GM12878 (cell line): ENCODE data around the gene PFKFB3.

Source experiments
- BMI1 ChIP-seq: fragments of 450-650 bp; IDR thresholded peaks from 2 replicates; pipeline ENCODE4 v1.6.1; 2016; ENCODE audit warnings: mild to moderate bottlenecking, moderate library complexity, borderline replicate concordance
- EP300 ChIP-seq, 2 experiments: fragments of 150-350 bp in 1 of 2; IDR thresholded peaks; 2 replicates each; pipeline ENCODE4 v1.6.1; 2011 to 2012; ENCODE audit warnings: low read depth in 2 of 2, low read length in 2 of 2, borderline replicate concordance in 1 of 2, improper control_type of control experiment in 1 of 2, inconsistent platforms in 1 of 2; ENCODE audit not compliant: control insufficient read depth in 1 of 2
- FOXM1 ChIP-seq: IDR thresholded peaks from 2 replicates; pipeline ENCODE4 v1.6.1; 2012; ENCODE audit warnings: low read depth, mild to moderate bottlenecking, inconsistent platforms, low read length, moderate library complexity
- JUNB ChIP-seq: IDR thresholded peaks from 2 replicates; pipeline ENCODE4 v1.6.1; 2016; ENCODE audit warnings: antibody characterized with exemption, mild to moderate bottlenecking
- JUND ChIP-seq: IDR thresholded peaks from 2 replicates; pipeline ENCODE4 v1.6.1; 2012; ENCODE audit warnings: low read depth, mild to moderate bottlenecking, low read length, improper control_type of control experiment, moderate library complexity
- NFYB ChIP-seq: IDR thresholded peaks from 2 replicates; pipeline ENCODE4 v1.6.1; 2011; ENCODE audit warnings: low read depth, mild to moderate bottlenecking, low read length, improper control_type of control experiment, moderate library complexity; ENCODE audit not compliant: insufficient read depth
- POLR2A ChIP-seq: IDR thresholded peaks from 2 replicates; pipeline ENCODE4 v1.6.1; 2011; ENCODE audit warnings: low read depth, mild to moderate bottlenecking, low read length
- POLR2AphosphoS5 ChIP-seq: IDR thresholded peaks from 2 replicates; pipeline ENCODE4 v1.6.1; 2011; ENCODE audit warnings: mild to moderate bottlenecking, low read length, inconsistent platforms
- SPI1 ChIP-seq: IDR thresholded peaks from 2 replicates; pipeline ENCODE4 v1.6.1; 2011; ENCODE audit warnings: low read depth, mild to moderate bottlenecking, low read length, moderate library complexity, borderline replicate concordance; ENCODE audit not compliant: insufficient read depth
- ZNF384 ChIP-seq: IDR thresholded peaks from 2 replicates; pipeline ENCODE4 v1.6.1; 2012; ENCODE audit warnings: low read depth, mild to moderate bottlenecking, low read length, improper control_type of control experiment, borderline replicate concordance
- TF ChIP-seq, protein P1 (sequence below), 3 experiments: IDR thresholded peaks in 2 of 3; conservative IDR thresholded peaks in 1 of 3; 2 replicates each; pipeline ENCODE4 v1.5.1; 2011; ENCODE audit warnings: low read depth in 3 of 3, low read length in 3 of 3, mild to moderate bottlenecking in 3 of 3, control low read depth in 2 of 3, moderate library complexity in 2 of 3, inconsistent platforms in 1 of 3, mixed read lengths in 1 of 3; ENCODE audit not compliant: control insufficient read depth in 2 of 3, insufficient read depth in 1 of 3; ENCODE audit errors: extremely low read depth in 1 of 3
- TF ChIP-seq, protein P2 (sequence below): fragments of 450-650 bp; IDR thresholded peaks from 2 replicates; pipeline ENCODE4 v1.6.1; 2017; ENCODE audit warnings: mild to moderate bottlenecking

DNA sequence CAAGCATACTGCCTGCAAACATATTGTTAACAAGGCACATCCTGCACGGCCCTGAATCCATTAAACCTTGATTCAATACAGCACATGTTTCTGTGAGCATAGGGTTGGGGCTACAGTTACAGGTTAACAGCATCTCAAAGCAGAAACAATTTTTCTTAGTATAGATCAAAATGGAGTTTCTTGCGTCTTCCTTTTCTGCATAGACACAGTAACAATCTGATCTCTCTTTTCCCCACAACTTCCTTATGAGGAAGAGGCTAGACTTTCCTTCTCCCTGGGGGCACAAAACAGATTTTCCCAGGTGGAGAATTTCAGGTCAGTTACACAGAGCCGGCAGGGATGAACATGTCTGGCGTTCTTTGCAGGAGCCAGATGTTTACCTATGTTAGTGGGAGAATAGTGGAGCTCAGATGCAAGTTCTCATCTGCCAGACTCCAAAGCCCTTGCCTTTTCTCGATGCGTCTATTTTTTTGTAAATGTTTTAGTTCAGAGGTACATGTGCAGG is 37.5 kb upstream of the PFKFB3 start:
- TF ChIP-seq, protein P1, sequence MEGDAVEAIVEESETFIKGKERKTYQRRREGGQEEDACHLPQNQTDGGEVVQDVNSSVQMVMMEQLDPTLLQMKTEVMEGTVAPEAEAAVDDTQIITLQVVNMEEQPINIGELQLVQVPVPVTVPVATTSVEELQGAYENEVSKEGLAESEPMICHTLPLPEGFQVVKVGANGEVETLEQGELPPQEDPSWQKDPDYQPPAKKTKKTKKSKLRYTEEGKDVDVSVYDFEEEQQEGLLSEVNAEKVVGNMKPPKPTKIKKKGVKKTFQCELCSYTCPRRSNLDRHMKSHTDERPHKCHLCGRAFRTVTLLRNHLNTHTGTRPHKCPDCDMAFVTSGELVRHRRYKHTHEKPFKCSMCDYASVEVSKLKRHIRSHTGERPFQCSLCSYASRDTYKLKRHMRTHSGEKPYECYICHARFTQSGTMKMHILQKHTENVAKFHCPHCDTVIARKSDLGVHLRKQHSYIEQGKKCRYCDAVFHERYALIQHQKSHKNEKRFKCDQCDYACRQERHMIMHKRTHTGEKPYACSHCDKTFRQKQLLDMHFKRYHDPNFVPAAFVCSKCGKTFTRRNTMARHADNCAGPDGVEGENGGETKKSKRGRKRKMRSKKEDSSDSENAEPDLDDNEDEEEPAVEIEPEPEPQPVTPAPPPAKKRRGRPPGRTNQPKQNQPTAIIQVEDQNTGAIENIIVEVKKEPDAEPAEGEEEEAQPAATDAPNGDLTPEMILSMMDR (IDR thresholded peaks at IDR 0.05 in 2 of 3, conservative IDR thresholded peaks at IDR 0.05 in 1 of 3; ENCODE audit: control insufficient read depth in 2 of 3, extremely low read depth in 1 of 3, insufficient read depth in 1 of 3, low read depth in 3 of 3, low read length in 3 of 3), result no peak
- TF ChIP-seq POLR2A, result no peak
- TF ChIP-seq JUND, result no peak
- no peak for TF ChIP-seq JUNB
- no peak for TF ChIP-seq POLR2AphosphoS5
- TF ChIP-seq, protein P2, sequence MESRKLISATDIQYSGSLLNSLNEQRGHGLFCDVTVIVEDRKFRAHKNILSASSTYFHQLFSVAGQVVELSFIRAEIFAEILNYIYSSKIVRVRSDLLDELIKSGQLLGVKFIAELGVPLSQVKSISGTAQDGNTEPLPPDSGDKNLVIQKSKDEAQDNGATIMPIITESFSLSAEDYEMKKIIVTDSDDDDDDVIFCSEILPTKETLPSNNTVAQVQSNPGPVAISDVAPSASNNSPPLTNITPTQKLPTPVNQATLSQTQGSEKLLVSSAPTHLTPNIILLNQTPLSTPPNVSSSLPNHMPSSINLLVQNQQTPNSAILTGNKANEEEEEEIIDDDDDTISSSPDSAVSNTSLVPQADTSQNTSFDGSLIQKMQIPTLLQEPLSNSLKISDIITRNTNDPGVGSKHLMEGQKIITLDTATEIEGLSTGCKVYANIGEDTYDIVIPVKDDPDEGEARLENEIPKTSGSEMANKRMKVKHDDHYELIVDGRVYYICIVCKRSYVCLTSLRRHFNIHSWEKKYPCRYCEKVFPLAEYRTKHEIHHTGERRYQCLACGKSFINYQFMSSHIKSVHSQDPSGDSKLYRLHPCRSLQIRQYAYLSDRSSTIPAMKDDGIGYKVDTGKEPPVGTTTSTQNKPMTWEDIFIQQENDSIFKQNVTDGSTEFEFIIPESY, result no peak
- TF ChIP-seq EP300 (IDR thresholded peaks at IDR 0.05; ENCODE audit: borderline replicate concordance in 1 of 2, control insufficient read depth in 1 of 2, low read depth in 2 of 2, low read length in 2 of 2), result no peak
- TF ChIP-seq SPI1, result no peak
- TF ChIP-seq FOXM1, result no peak
- TF ChIP-seq ZNF384, result no peak
- no peak for TF ChIP-seq NFYB
- TF ChIP-seq BMI1, result no peak
